ENCODE measurements around the gene HIRIP3. TPM values are rescaled to one million over a fixed set of nuclear protein-coding genes. Genes with fewer than 3 reads are reported as not detected.
A peak's percentile ranks its signal among the peaks of the same experiment; 100 is the strongest.

HIRIP3 gene
- total and polyA plus RNA-seq, 2 of the 13 experiments (the other 11 are each of a cell fraction or from before 2014, with no cell fraction given): 12.6 to 17.2 TPM

DNA sequence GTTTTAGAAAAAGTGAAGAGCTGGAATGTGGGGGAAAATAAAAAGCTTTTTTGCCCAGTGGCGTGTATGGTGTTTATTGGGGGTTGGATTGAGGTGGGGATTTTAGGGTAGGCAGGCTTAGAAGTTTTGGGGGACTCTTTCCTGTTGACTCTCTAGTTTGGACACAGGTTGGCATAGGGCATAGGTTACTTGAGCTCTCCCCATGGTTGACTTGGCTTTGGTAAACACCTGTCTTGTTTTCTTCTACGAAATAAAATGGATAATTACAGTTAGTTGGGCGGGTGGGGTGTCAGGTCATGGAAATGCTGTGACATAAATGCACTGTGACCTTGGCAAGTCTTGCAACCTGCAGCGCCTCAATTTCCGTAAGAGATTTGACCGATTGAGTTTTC is 22.4 kb downstream of the HIRIP3 start:
- no peak for DNase-seq (ENCODE audit: low spot score)
- Histone ChIP-seq H3K36me3 (replicated peaks in 1 of 2; ENCODE audit: control insufficient read depth in 1 of 2, insufficient read depth in 2 of 2, low read length in 2 of 2) (peaks cover 19 to 27% of the 10 kb centered on the region in 2 experiments), H3K27me3 (ENCODE audit: control insufficient read depth in 1 of 2, insufficient read depth in 2 of 2, low read length in 2 of 2) (no peaks in the 10 kb centered on the region; a peak in 1 of 5 replicates), H2AFZ (ENCODE audit: low read length) (no peak overlapping the region), H3K4me3 (replicated peaks in 1 of 3; ENCODE audit: insufficient read depth in 1 of 3, low read depth in 2 of 3, low read length in 3 of 3) (no peak overlapping the region), H3K9ac (ENCODE audit: insufficient read depth, low read depth, low read length) (0 out of 2 replicates have a peak overlapping the region, but pooled peaks have one; percentile 1), H3K27ac (ENCODE audit: extremely low read length, insufficient read depth, low read length) (peak overlapping the region; percentile 72), H4K20me1 (ENCODE audit: insufficient read depth, low read length) (peaks cover 23% of the 10 kb centered on the region), H3K9me3 (ENCODE audit: low read length) (no peaks in the 10 kb centered on the region), H3K4me2 (ENCODE audit: low read depth, low read length) (no peak overlapping the region), H3K4me1 (ENCODE audit: insufficient read depth, low read length) (peaks cover 30% of the 10 kb centered on the region), H3K79me2 (ENCODE audit: insufficient read depth, low read length) (peaks cover 38% of the 10 kb centered on the region)
- no TSS peak for BruUV-seq (replicated peaks)
- in situ Hi-C loops (cut with HindIII; ENCODE audit: extremely low pct_ligation_motif_present, low pct_unique_long_range_greater_than_20kb): no loop called here
- FAIRE-seq: no peak
- ATAC-seq: no peak
- intact Hi-C loops (cut with micrococcal nuclease; ENCODE audit: unreplicated experiment): loop anchor here (1.0 kb wide), 2 partner anchors 30 to 47 kb away; partner anchors contain the start of gene KCTD13
- POLR2A ChIA-PET: interaction anchor here (0.6 to 4.7 kb wide), 33 partner anchors 8 to 293 kb away, joined by 3 to 47 read pairs (median 4); partner anchors contain the start of genes ALDOA, ASPHD1, HIRIP3 and INO80E
- WGBS (ENCODE audit: low lambda C conversion rate): 93% methylated on average over 6 of the region's 6 CpGs
- CTCF ChIA-PET (ENCODE audit: low intra/inter-chr PET ratio, low total read pairs): no interaction called here
- no peak for TF ChIP-seq ZFP41 (CRISPR knock-in tag; IDR thresholded peaks at IDR 0.05; ENCODE audit: borderline replicate concordance)
- no peak for TF ChIP-seq ZFX (CRISPR knock-in tag; IDR thresholded peaks at IDR 0.05; ENCODE audit: low read depth)
- no peak for TF ChIP-seq ZNF101 (CRISPR knock-in tag; IDR thresholded peaks at IDR 0.05; ENCODE audit: borderline replicate concordance, low read depth)
- TF ChIP-seq TBX3 (IDR thresholded peaks at IDR 0.05; ENCODE audit: borderline replicate concordance): no peak
- TF ChIP-seq ZNF296 (CRISPR knock-in tag; conservative IDR thresholded peaks at IDR 0.05): 0 out of 2 replicates have a peak, but pooled peaks have one; percentile 35
- no peak for TF ChIP-seq ZBTB42 (CRISPR knock-in tag; IDR thresholded peaks at IDR 0.05)
- TF ChIP-seq HNRNPLL (IDR thresholded peaks at IDR 0.05; ENCODE audit: low read depth, low read length, poor library complexity, severe bottlenecking): no peak
- no peak for TF ChIP-seq ZNF10 (CRISPR knock-in tag; IDR thresholded peaks at IDR 0.05; ENCODE audit: borderline replicate concordance, low read depth)
- no peak for TF ChIP-seq NKX3-1 (CRISPR knock-in tag; IDR thresholded peaks at IDR 0.05)
- 0 out of 2 replicates have a peak, but pooled peaks have one; percentile 13 for TF ChIP-seq ZFAT (CRISPR knock-in tag; conservative IDR thresholded peaks at IDR 0.05)
- TF ChIP-seq, protein P1, sequence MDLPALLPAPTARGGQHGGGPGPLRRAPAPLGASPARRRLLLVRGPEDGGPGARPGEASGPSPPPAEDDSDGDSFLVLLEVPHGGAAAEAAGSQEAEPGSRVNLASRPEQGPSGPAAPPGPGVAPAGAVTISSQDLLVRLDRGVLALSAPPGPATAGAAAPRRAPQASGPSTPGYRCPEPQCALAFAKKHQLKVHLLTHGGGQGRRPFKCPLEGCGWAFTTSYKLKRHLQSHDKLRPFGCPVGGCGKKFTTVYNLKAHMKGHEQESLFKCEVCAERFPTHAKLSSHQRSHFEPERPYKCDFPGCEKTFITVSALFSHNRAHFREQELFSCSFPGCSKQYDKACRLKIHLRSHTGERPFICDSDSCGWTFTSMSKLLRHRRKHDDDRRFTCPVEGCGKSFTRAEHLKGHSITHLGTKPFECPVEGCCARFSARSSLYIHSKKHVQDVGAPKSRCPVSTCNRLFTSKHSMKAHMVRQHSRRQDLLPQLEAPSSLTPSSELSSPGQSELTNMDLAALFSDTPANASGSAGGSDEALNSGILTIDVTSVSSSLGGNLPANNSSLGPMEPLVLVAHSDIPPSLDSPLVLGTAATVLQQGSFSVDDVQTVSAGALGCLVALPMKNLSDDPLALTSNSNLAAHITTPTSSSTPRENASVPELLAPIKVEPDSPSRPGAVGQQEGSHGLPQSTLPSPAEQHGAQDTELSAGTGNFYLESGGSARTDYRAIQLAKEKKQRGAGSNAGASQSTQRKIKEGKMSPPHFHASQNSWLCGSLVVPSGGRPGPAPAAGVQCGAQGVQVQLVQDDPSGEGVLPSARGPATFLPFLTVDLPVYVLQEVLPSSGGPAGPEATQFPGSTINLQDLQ (CRISPR knock-in tag; IDR thresholded peaks at IDR 0.05): no peak
- TF ChIP-seq GTF3A (CRISPR knock-in tag; conservative IDR thresholded peaks at IDR 0.05): no peak
- TF ChIP-seq NFIC (IDR thresholded peaks at IDR 0.05; ENCODE audit: low read length): peak; percentile 22; the same call in 1 of the 2 replicates
- TF ChIP-seq ZNF616 (CRISPR knock-in tag; IDR thresholded peaks at IDR 0.05; ENCODE audit: low read depth): no peak
- TF ChIP-seq DNMT1 (CRISPR knock-in tag; IDR thresholded peaks at IDR 0.05): 0 out of 2 replicates have a peak, but pooled peaks have one; percentile 41
- TF ChIP-seq HOXA5 (CRISPR knock-in tag; IDR thresholded peaks at IDR 0.05): no peak
- TF ChIP-seq ZNF572 (CRISPR knock-in tag; IDR thresholded peaks at IDR 0.05): 0 out of 2 replicates have a peak, but pooled peaks have one; percentile 82
- TF ChIP-seq NFE2 (CRISPR knock-in tag; IDR thresholded peaks at IDR 0.05): no peak
- TF ChIP-seq NFYB (CRISPR knock-in tag; IDR thresholded peaks at IDR 0.05): no peak
- TF ChIP-seq RARG (CRISPR knock-in tag; IDR thresholded peaks at IDR 0.05; ENCODE audit: low read depth): no peak
- TF ChIP-seq ZNF782 (CRISPR knock-in tag; IDR thresholded peaks at IDR 0.05; ENCODE audit: borderline replicate concordance): 0 out of 2 replicates have a peak, but pooled peaks have one; percentile 48
- TF ChIP-seq ZFP36L1 (CRISPR knock-in tag; IDR thresholded peaks at IDR 0.05): 0 out of 2 replicates have a peak, but pooled peaks have one; percentile 2
- TF ChIP-seq ZNF747 (CRISPR knock-in tag; IDR thresholded peaks at IDR 0.05; ENCODE audit: borderline replicate concordance): no peak
- 0 out of 2 replicates have a peak, but pooled peaks have one; percentile 23 for TF ChIP-seq EED (CRISPR knock-in tag; IDR thresholded peaks at IDR 0.05)
- no peak for TF ChIP-seq FOSL1 (CRISPR knock-in tag; IDR thresholded peaks at IDR 0.05; ENCODE audit: borderline replicate concordance)

Measured in HepG2 (cell line).